ENCODE data around the gene CAMTA1.
"Not testable (repeated sequence)": the region's sequence is repeated elsewhere in the genome, so short reads cannot be mapped to it uniquely, and the experiment has no call there.

Gene CAMTA1

GRCh38 chr1:7690496-7691182, 905.4 kb downstream of the CAMTA1 start:
- no peak for DNase-seq (ENCODE audit: low read depth in 2 of 2)

GRCh38 chr1:7691576-7691975, 906.3 kb downstream of the CAMTA1 start:
- no peak for DNase-seq (ENCODE audit: low read depth in 2 of 2)

- no peak for DNase-seq (ENCODE audit: low read depth in 2 of 2)
Measured at GRCh38 chr1:7692005-7692404, 906.8 kb downstream of the CAMTA1 start.

- DNase-seq (ENCODE audit: low read depth in 2 of 2): not testable (repeated sequence)
Measured at GRCh38 chr1:7693037-7693436, 907.8 kb downstream of the CAMTA1 start.

- no peak for DNase-seq (ENCODE audit: low read depth in 2 of 2)
Measured at GRCh38 chr1:7693662-7694061, 908.4 kb downstream of the CAMTA1 start.

- DNase-seq (ENCODE audit: low read depth in 2 of 2): no peak
Measured at GRCh38 chr1:7694600-7695496, 909.6 kb downstream of the CAMTA1 start.

- no peak for DNase-seq (ENCODE audit: low read depth in 2 of 2)
Measured at GRCh38 chr1:7695497-7696117, 910.4 kb downstream of the CAMTA1 start.

GRCh38 chr1:7698641-7699040, 913.4 kb downstream of the CAMTA1 start:
- no peak for DNase-seq (ENCODE audit: low read depth in 2 of 2)

GRCh38 chr1:7702365-7702764, 917.1 kb downstream of the CAMTA1 start:
- no peak for DNase-seq (ENCODE audit: low read depth in 2 of 2)

- peak in 1 of 2 donors; percentile 19 for DNase-seq (ENCODE audit: low read depth in 2 of 2)
Measured at GRCh38 chr1:7703321-7704213, 918.3 kb downstream of the CAMTA1 start.

- peak; percentile 72 to 85 for DNase-seq (ENCODE audit: low read depth in 2 of 2)
Measured at GRCh38 chr1:7704214-7705047, 919.2 kb downstream of the CAMTA1 start.

- DNase-seq (ENCODE audit: low read depth in 2 of 2): peak in 1 of 2 donors; percentile 37
Measured at GRCh38 chr1:7705048-7705907, 920.0 kb downstream of the CAMTA1 start.

GRCh38 chr1:7705908-7706216, 920.6 kb downstream of the CAMTA1 start:
- no peak for DNase-seq (ENCODE audit: low read depth in 2 of 2)

GRCh38 chr1:7707527-7707926, 922.3 kb downstream of the CAMTA1 start:
- no peak for DNase-seq (ENCODE audit: low read depth in 2 of 2)

GRCh38 chr1:7708065-7708464, 922.8 kb downstream of the CAMTA1 start:
- not testable (repeated sequence) for DNase-seq (ENCODE audit: low read depth in 2 of 2)

- DNase-seq (ENCODE audit: low read depth in 2 of 2): no peak
Measured at GRCh38 chr1:7710859-7711258, 925.6 kb downstream of the CAMTA1 start.

GRCh38 chr1:7712731-7713323, 927.6 kb downstream of the CAMTA1 start:
- DNase-seq (ENCODE audit: low read depth in 2 of 2): no peak

- DNase-seq (ENCODE audit: low read depth in 2 of 2): no peak
Measured at GRCh38 chr1:7716506-7716905, 931.3 kb downstream of the CAMTA1 start.

GRCh38 chr1:7717748-7718368, 932.6 kb downstream of the CAMTA1 start:
- DNase-seq (ENCODE audit: low read depth in 2 of 2): no peak
